B cell (primary cell): ENCODE data around the gene SPECC1L. TPM values are rescaled to one million over a fixed set of nuclear protein-coding genes. Genes with fewer than 3 reads are reported as not detected.

Source experiments
- ATAC-seq: fragments of 200-7000 bp; cut with Tn5 transposase; one replicate; pipeline ENCODE4 v1.10.0; 2021; ENCODE audit warnings: low read depth, mild to moderate bottlenecking, moderate number of reproducible peaks, moderate library complexity
- CTCF ChIA-PET: fragments of 350-600 bp; sonication (Branson Sonifier 250); formaldehyde crosslinking; loops from one replicate; lab custom pipeline; 2021; ENCODE audit warnings: antibody characterized with exemption, inconsistent platforms; lab: Charles Lee
- POLR2A ChIA-PET: fragments of 350-600 bp; sonication (Branson Sonifier 250); formaldehyde crosslinking; loops from one replicate; lab custom pipeline; 2021; ENCODE audit warnings: antibody characterized with exemption; lab: Charles Lee
- DNase-seq: peaks from one replicate; pipeline ENCODE4 v3.0.0; 2013
- H2AFZ ChIP-seq: 2 replicates; pipeline ENCODE4 v1.6.1; 2012; ENCODE audit warnings: mild to moderate bottlenecking, low read depth, low read length; ENCODE audit not compliant: insufficient read depth, poor library complexity, severe bottlenecking
- H3K27ac ChIP-seq, 2 donors: 1 replicate in 1 of 2; 2 replicates in 1 of 2; pipeline ENCODE4 v1.5.1; 2012 to 2013; ENCODE audit warnings: low read length in 2 of 2, mild to moderate bottlenecking in 2 of 2, moderate library complexity in 1 of 2
- H3K27me3 ChIP-seq, 4 experiments: fragments of 200-600 bp in 1 of 4; sonication (generic) in 1 of 4; replicated peaks in 1 of 4; 1 replicate in 2 of 4; 2 replicates in 2 of 4; pipeline versions ENCODE4 v1.6.1 to v1.7.0; 2013 to 2016; ENCODE audit warnings: low read length in 3 of 4, mild to moderate bottlenecking in 2 of 4, mixed read lengths in 1 of 4, moderate library complexity in 1 of 4; ENCODE audit not compliant: insufficient read depth in 4 of 4, control insufficient read depth in 3 of 4; ENCODE audit errors: control extremely low read depth in 1 of 4
- H3K36me3 ChIP-seq, 2 experiments: replicated peaks in 1 of 2; 1 replicate in 1 of 2; 2 replicates in 1 of 2; pipeline versions ENCODE4 v1.6.1 to v1.7.1; 2013; ENCODE audit warnings: low read length in 1 of 2; ENCODE audit not compliant: insufficient read depth in 2 of 2, control insufficient read depth in 1 of 2; ENCODE audit errors: control extremely low read depth in 1 of 2, extremely low read depth in 1 of 2
- H3K4me1 ChIP-seq, 2 donors: fragments of 200-600 bp in 1 of 2; sonication (generic) in 1 of 2; 1 replicate in 1 of 2; 2 replicates in 1 of 2; pipeline versions ENCODE4 v1.5.1 to v1.6.1; 2013 to 2017; ENCODE audit warnings: low read length in 2 of 2; ENCODE audit not compliant: control insufficient read depth in 2 of 2, insufficient read depth in 2 of 2
- H3K4me2 ChIP-seq: replicated peaks from 2 replicates; pipeline ENCODE3; 2012; ENCODE audit warnings: mild to moderate bottlenecking, low read depth, low read length; ENCODE audit not compliant: poor library complexity, severe bottlenecking
- H3K4me3 ChIP-seq, 5 experiments: fragments of 200-600 bp in 1 of 5; sonication (generic) in 1 of 5; 1 replicate in 3 of 5; 2 replicates in 2 of 5; pipeline versions ENCODE4 v1.5.1 to v1.7.0; 2011 to 2016; ENCODE audit warnings: low read length in 4 of 5, mild to moderate bottlenecking in 4 of 5, low read depth in 2 of 5, control low read depth in 1 of 5, moderate library complexity in 1 of 5; ENCODE audit not compliant: insufficient read depth in 1 of 5; ENCODE audit errors: control extremely low read depth in 1 of 5, extremely low read depth in 1 of 5
- H3K79me2 ChIP-seq: fragments of 200-600 bp; sonication (generic); one replicate; pipeline ENCODE4 v1.6.0; 2016; ENCODE audit warnings: low read length; ENCODE audit not compliant: control insufficient read depth, insufficient read depth
- H3K9ac ChIP-seq: fragments of 200-600 bp; sonication (generic); 2 replicates; pipeline ENCODE4 v1.6.1; 2017; ENCODE audit warnings: mild to moderate bottlenecking, low read length, moderate library complexity
- H3K9me3 ChIP-seq, 3 donors: one replicate each; pipeline versions ENCODE4 v1.6.1 to v1.7.1; 2013; ENCODE audit warnings: low read length in 2 of 3; ENCODE audit not compliant: control insufficient read depth in 2 of 3, insufficient read depth in 1 of 3; ENCODE audit errors: control extremely low read depth in 1 of 3
- H4K20me1 ChIP-seq: 2 replicates; pipeline ENCODE4 v1.6.0; 2012; ENCODE audit warnings: mild to moderate bottlenecking, low read length; ENCODE audit not compliant: insufficient read depth, control insufficient read depth, poor library complexity, severe bottlenecking
- H3K27ac Mint-ChIP-seq: one replicate; pipeline ENCODE4 v1.8.0; 2021; ENCODE audit warnings: mixed read lengths
- H3K27me3 Mint-ChIP-seq: one replicate; pipeline ENCODE4 v1.8.0; 2021; ENCODE audit warnings: mixed read lengths
- H3K4me1 Mint-ChIP-seq: one replicate; pipeline ENCODE4 v1.8.0; 2021; ENCODE audit warnings: mixed read lengths
- H3K4me3 Mint-ChIP-seq: one replicate; pipeline ENCODE4 v1.8.0; 2021; ENCODE audit warnings: mixed read lengths
- H3K9me3 Mint-ChIP-seq: one replicate; pipeline ENCODE4 v1.8.0; 2022; ENCODE audit warnings: mixed read lengths; ENCODE audit not compliant: insufficient read depth
- CTCF ChIP-seq: fragments of 200-600 bp; IDR thresholded peaks from one replicate; pipeline ENCODE4 v1.8.0; 2022; ENCODE audit warnings: antibody characterized with exemption, mild to moderate bottlenecking
- EZH2 ChIP-seq: IDR thresholded peaks from 2 replicates; pipeline ENCODE4 v1.6.1; 2012; ENCODE audit warnings: borderline replicate concordance, low read depth, mild to moderate bottlenecking, moderate library complexity, low read length; ENCODE audit not compliant: insufficient read depth, poor library complexity, severe bottlenecking
- WGBS: methylation state at CpG from one replicate; pipeline ENCODE4 v1.1.5; 2013; ENCODE audit warnings: missing lambda C conversion rate; ENCODE audit not compliant: insufficient coverage; 5-methylcytosine and 5-hydroxymethylcytosine counted together
- intact Hi-C: fragments of 100-400 bp; cut with micrococcal nuclease; formaldehyde crosslinking; loops from one replicate; pipeline ENCODE4 v1.10.0; 2022
- polyA minus RNA-seq: library from RNA; depleted of rRNA, polyadenylated mRNA; stranded (reverse); fragments of >200 nt; gene quantifications from 2 replicates; pipeline ENCODE4 v1.2.3, GENCODE V29; 2012
- polyA plus RNA-seq: library from polyadenylated mRNA; depleted of rRNA; stranded (reverse); fragments of >200 nt; gene quantifications from 2 replicates; pipeline ENCODE4 v1.2.3, GENCODE V29; 2012
- total RNA-seq, 2 donors: library from RNA; stranded (reverse); fragments of 120-200 nt in 1 of 2; gene quantifications; 1 replicate in 1 of 2; 2 replicates in 1 of 2; pipeline versions ENCODE4 v1.2.3 to v1.2.4, GENCODE V29; 2013 to 2022

The SPECC1L gene
- 81.4 and 85.3 TPM in 2 replicates for total RNA-seq
- total RNA-seq (2013) = 28.1 TPM
- polyA plus RNA-seq = 14.4 and 14.6 TPM in 2 replicates
- 24.3 and 33.2 TPM in 2 replicates for polyA minus RNA-seq

GRCh38 chr22:24270556-24271385 is at the start of gene SPECC1L:
Gene SPECC1L, plus strand, starts transcription at chr22:24270831. Its CDS starts 31,401 bp downstream, at chr22:24302232.
- peak within 1 kb of the TSS; percentile 76 to 84 for H3K27ac ChIP-seq
- no peaks in the 10 kb centered on the region for H3K9me3 ChIP-seq
- Mint-ChIP-seq H3K27me3 (no peaks in the 10 kb centered on the region), H3K9me3 (no peaks in the 10 kb centered on the region), H3K27ac (peak within 1 kb of the TSS; percentile 91), H3K4me1 (peaks cover 39% of the 10 kb centered on the region), H3K4me3 (peak within 1 kb of the TSS; percentile 88)
- intact Hi-C loops = loop anchor here (1.0 to 2.0 kb wide), 3 partner anchors 113 to 285 kb away; partner anchors contain the start of genes CABIN1, GUCD1 and SNRPD3
- peak within 1 kb of the TSS; percentile 90 for H3K4me2 ChIP-seq
- H3K36me3 ChIP-seq = no peaks in the 10 kb centered on the region
- ATAC-seq = peak; percentile 93
- peaks cover 37% of the 10 kb centered on the region for H3K79me2 ChIP-seq
- peak within 1 kb of the TSS; percentile 75 to 92 (median 78) for H3K4me3 ChIP-seq
- ChIA-PET POLR2A (no interaction called here), CTCF (no interaction called here)
- H3K27me3 ChIP-seq = no peaks in the 10 kb centered on the region
- WGBS = under 1% methylated on average over 89 of the region's 89 CpGs
- H4K20me1 ChIP-seq = peaks cover 12% of the 10 kb centered on the region
- peak within 1 kb of the TSS; percentile 89 for H2AFZ ChIP-seq
- DNase-seq = peak; percentile 96
- peak within 1 kb of the TSS; percentile 87 for H3K9ac ChIP-seq
- no peak for TF ChIP-seq CTCF
- TF ChIP-seq EZH2 = no peak
- peaks cover 22 to 39% of the 10 kb centered on the region in 2 donors for H3K4me1 ChIP-seq

- Mint-ChIP-seq H3K4me1 (no peaks in the 10 kb centered on the region), H3K9me3 (no peaks in the 10 kb centered on the region), H3K27me3 (no peaks in the 10 kb centered on the region), H3K27ac (no peak overlapping the region), H3K4me3 (no peak overlapping the region)
- Histone ChIP-seq H3K79me2 (no peaks in the 10 kb centered on the region), H3K27ac (no peak overlapping the region), H2AFZ (no peak overlapping the region), H3K27me3 (no peaks in the 10 kb centered on the region), H3K36me3 (no peaks in the 10 kb centered on the region), H4K20me1 (no peaks in the 10 kb centered on the region), H3K9ac (no peak overlapping the region), H3K4me3 (no peak overlapping the region), H3K9me3 (peaks cover 0 to 21% (median 4%) of the 10 kb centered on the region in 3 donors), H3K4me1 (no peaks in the 10 kb centered on the region), H3K4me2 (no peak overlapping the region)
- TF ChIP-seq EZH2 (no peak), CTCF (no peak)
- POLR2A ChIA-PET = no interaction called here
- no CpG with 5 or more reads among the region's 1 CpG for WGBS
- no peak for ATAC-seq
- CTCF ChIA-PET = no interaction called here
- DNase-seq = no peak
- intact Hi-C loops = no loop called here
Measured at GRCh38 chr22:24224468-24224867, 46.2 kb upstream of the SPECC1L start.
